Naive thymus-derived CD4-positive, alpha-beta T cell (primary cell): ENCODE results near the gene CCDC154. TPM values are rescaled to one million over a fixed set of nuclear protein-coding genes. Genes with fewer than 3 reads are reported as not detected.

Experiments used
- ATAC-seq: fragments of 150-1000 bp; cut with Tn5 transposase; 2 replicates; pipeline ENCODE4 v1.10.0; 2021; ENCODE audit warnings: mild to moderate bottlenecking, moderate library complexity
- CTCF ChIA-PET: fragments of 350-600 bp; sonication (Branson Sonifier 250); formaldehyde crosslinking; loops from one replicate; lab custom pipeline; 2021; ENCODE audit warnings: antibody characterized with exemption; lab: Charles Lee
- POLR2A ChIA-PET: fragments of 350-600 bp; sonication (Branson Sonifier 250); formaldehyde crosslinking; loops from one replicate; lab custom pipeline; 2021; ENCODE audit warnings: antibody characterized with exemption, inconsistent platforms; lab: Charles Lee
- DNase-seq, 9 donors: peaks; one replicate each; pipeline versions ENCODE4 v3.0.0 to v3.0.0-alpha.2; 2020 to 2022; ENCODE audit warnings: mixed read lengths in 1 of 9
- H3K27ac ChIP-seq: one replicate; pipeline ENCODE4 v1.7.0; 2013; ENCODE audit warnings: mild to moderate bottlenecking, low read depth, low read length, moderate library complexity
- H3K27me3 ChIP-seq, 2 donors: one replicate each; pipeline ENCODE4 v1.7.0; 2013; ENCODE audit warnings: low read length in 2 of 2, mild to moderate bottlenecking in 2 of 2, moderate library complexity in 2 of 2; ENCODE audit not compliant: control insufficient read depth in 2 of 2, insufficient read depth in 2 of 2
- H3K36me3 ChIP-seq, 3 experiments: 1 replicate in 2 of 3; 2 replicates in 1 of 3; pipeline ENCODE4 v1.7.0; 2013; ENCODE audit warnings: low read length in 3 of 3, mild to moderate bottlenecking in 3 of 3, moderate library complexity in 1 of 3; ENCODE audit not compliant: insufficient read depth in 3 of 3, control insufficient read depth in 2 of 3
- H3K4me1 ChIP-seq, 2 donors: one replicate each; pipeline ENCODE4 v1.7.0; 2013; ENCODE audit warnings: low read length in 2 of 2, mild to moderate bottlenecking in 2 of 2, moderate library complexity in 1 of 2; ENCODE audit not compliant: control insufficient read depth in 2 of 2, insufficient read depth in 2 of 2
- H3K4me3 ChIP-seq: 2 replicates; pipeline ENCODE4 v1.7.0; 2013; ENCODE audit warnings: mild to moderate bottlenecking, low read length
- H3K9me3 ChIP-seq, 3 experiments: 1 replicate in 2 of 3; 2 replicates in 1 of 3; pipeline ENCODE4 v1.7.0; 2013; ENCODE audit warnings: low read length in 3 of 3; ENCODE audit not compliant: control insufficient read depth in 2 of 3
- H3K27ac Mint-ChIP-seq, 9 donors: one replicate each; pipeline ENCODE4 v1.8.0; 2020 to 2022; ENCODE audit warnings: mixed read lengths in 9 of 9, mild to moderate bottlenecking in 8 of 9, moderate library complexity in 5 of 9, inconsistent platforms in 2 of 9
- H3K27me3 Mint-ChIP-seq, 5 donors: one replicate each; pipeline ENCODE4 v1.8.0; 2021 to 2022; ENCODE audit warnings: mixed read lengths in 5 of 5, mild to moderate bottlenecking in 1 of 5
- H3K36me3 Mint-ChIP-seq, 5 donors: one replicate each; pipeline ENCODE4 v1.8.0; 2020 to 2022; ENCODE audit warnings: mixed read lengths in 5 of 5, mild to moderate bottlenecking in 3 of 5, inconsistent platforms in 1 of 5
- H3K4me1 Mint-ChIP-seq, 7 donors: one replicate each; pipeline ENCODE4 v1.8.0; 2020 to 2022; ENCODE audit warnings: mixed read lengths in 7 of 7, mild to moderate bottlenecking in 3 of 7, inconsistent platforms in 1 of 7
- H3K4me3 Mint-ChIP-seq, 10 donors: one replicate each; pipeline ENCODE4 v1.8.0; 2020 to 2022; ENCODE audit warnings: mild to moderate bottlenecking in 10 of 10, mixed read lengths in 10 of 10, moderate library complexity in 6 of 10, inconsistent platforms in 2 of 10
- H3K9me3 Mint-ChIP-seq, 11 donors: one replicate each; pipeline ENCODE4 v1.8.0; 2020 to 2022; ENCODE audit warnings: mixed read lengths in 11 of 11, mild to moderate bottlenecking in 4 of 11, inconsistent platforms in 1 of 11, moderate library complexity in 1 of 11
- intact Hi-C, 2 donors: fragments of 100-400 bp; cut with micrococcal nuclease; formaldehyde crosslinking; loops; one replicate each; pipeline ENCODE4 v1.15.1; 2023
- polyA plus RNA-seq, 2 donors: library from polyadenylated mRNA; unstranded; fragments of 300-500 nt; fragmentation: Illumina TruSeq; gene quantifications; one replicate each; pipeline ENCODE4 v1.2.3, GENCODE V29; 2021
- total RNA-seq, 6 experiments: library from RNA in 5 of 6; stranded (reverse) in 5 of 6; gene quantifications; 1 replicate in 5 of 6; 2 replicates in 1 of 6; pipeline ENCODE4 v1.2.3 and lab custom pipeline; 2021 to 2026

Gene CCDC154
- total and polyA plus RNA-seq, 7 experiments from 2014 or later, result 3.6 to 19.1 (median 8.9) TPM; not detected in 2

- Mint-ChIP-seq H3K4me1 (peaks cover 4 to 31% (median 20%) of the 10 kb centered on the region in 7 donors), H3K36me3 (peaks cover 0 to 2% (median 0%) of the 10 kb centered on the region in 5 donors), H3K4me3 (peak overlapping the region; percentile 90 to 94 (median 92)), H3K27me3 (peaks cover 0 to 5% (median 0%) of the 10 kb centered on the region in 5 donors), H3K9me3 (no peaks in the 10 kb centered on the region), H3K27ac (peak overlapping the region; percentile 25 to 98 (median 98))
- CTCF ChIA-PET, result interaction anchor here (1.3 kb wide), 1 partner anchor 12 kb away, joined by 5 read pairs; no protein-coding TSS in a partner anchor
- Histone ChIP-seq H3K27me3 (no peaks in the 10 kb centered on the region), H3K36me3 (no peaks in the 10 kb centered on the region), H3K27ac (peak overlapping the region; percentile 95), H3K4me3 (peak overlapping the region; percentile 66), H3K4me1 (peaks cover 6 to 11% of the 10 kb centered on the region in 2 donors), H3K9me3 (no peaks in the 10 kb centered on the region)
- no peak for ATAC-seq
- intact Hi-C loops, result loop anchor here (1.0 to 10.0 kb wide), 15 partner anchors 55 to 738 kb away; partner anchors contain the start of genes CLCN7 (in 2 of the 2), JPT2 (in 2 of the 2), NUBP2 (in 2 of the 2) and SPSB3 (in 2 of the 2)
- peak in 1 of 9 donors; percentile 30 for DNase-seq
- POLR2A ChIA-PET, result interaction anchor here (0.6 to 2.3 kb wide), 16 partner anchors 7 to 1763 kb away, joined by 3 to 18 read pairs (median 5); partner anchors contain the start of genes CRAMP1, IFT140, MAPK8IP3 and NUBP2
Observed at GRCh38 chr16:1420111-1420539, 24.2 kb downstream of the CCDC154 start.

DNA sequence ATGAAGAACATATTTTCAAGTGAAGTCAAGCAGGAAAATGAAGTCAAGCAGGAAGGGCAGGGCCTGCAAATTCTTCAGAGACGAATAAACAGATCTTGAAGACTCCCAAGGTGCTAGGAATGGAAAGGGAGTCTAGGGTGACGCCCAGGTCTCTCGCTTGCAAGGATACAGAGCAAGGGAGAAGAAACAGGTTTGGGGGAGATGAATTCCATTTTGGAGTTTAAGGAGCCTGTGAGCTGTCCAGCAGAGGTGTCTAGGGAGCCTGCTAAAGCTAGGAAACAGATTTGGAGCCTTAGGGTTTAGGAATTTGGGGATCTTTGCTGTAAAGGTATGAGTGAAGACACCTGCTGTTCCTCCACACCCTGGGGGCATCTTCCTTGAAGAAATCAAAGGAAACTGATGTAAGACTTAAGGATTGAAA lies 27.8 kb downstream of the CCDC154 start:
- ChIA-PET CTCF (no interaction called here), POLR2A (no interaction called here)
- Histone ChIP-seq H3K27me3 (no peaks in the 10 kb centered on the region), H3K4me1 (peaks cover 11 to 12% of the 10 kb centered on the region in 2 donors), H3K36me3 (peaks cover 0 to 15% (median 6%) of the 10 kb centered on the region in 3 experiments), H3K4me3 (no peak overlapping the region), H3K9me3 (no peaks in the 10 kb centered on the region), H3K27ac (no peak overlapping the region)
- no peaks in the 10 kb centered on the region for H3K9me3 Mint-ChIP-seq
- ATAC-seq (no peak), DNase-seq (no peak)
- peaks cover 0 to 6% (median 3%) of the 10 kb centered on the region in 5 donors for H3K36me3 Mint-ChIP-seq
- intact Hi-C loops, result no loop called here
- H3K27me3 Mint-ChIP-seq, result peaks cover 0 to 5% (median 0%) of the 10 kb centered on the region in 5 donors
- H3K27ac Mint-ChIP-seq, result peak overlapping the region; percentile 18 to 80 (median 71)
- H3K4me1 Mint-ChIP-seq, result peaks cover 0 to 42% (median 33%) of the 10 kb centered on the region in 7 donors
- peak overlapping the region in 5 of 10 donors; percentile 12 to 77 (median 42) for H3K4me3 Mint-ChIP-seq

DNA sequence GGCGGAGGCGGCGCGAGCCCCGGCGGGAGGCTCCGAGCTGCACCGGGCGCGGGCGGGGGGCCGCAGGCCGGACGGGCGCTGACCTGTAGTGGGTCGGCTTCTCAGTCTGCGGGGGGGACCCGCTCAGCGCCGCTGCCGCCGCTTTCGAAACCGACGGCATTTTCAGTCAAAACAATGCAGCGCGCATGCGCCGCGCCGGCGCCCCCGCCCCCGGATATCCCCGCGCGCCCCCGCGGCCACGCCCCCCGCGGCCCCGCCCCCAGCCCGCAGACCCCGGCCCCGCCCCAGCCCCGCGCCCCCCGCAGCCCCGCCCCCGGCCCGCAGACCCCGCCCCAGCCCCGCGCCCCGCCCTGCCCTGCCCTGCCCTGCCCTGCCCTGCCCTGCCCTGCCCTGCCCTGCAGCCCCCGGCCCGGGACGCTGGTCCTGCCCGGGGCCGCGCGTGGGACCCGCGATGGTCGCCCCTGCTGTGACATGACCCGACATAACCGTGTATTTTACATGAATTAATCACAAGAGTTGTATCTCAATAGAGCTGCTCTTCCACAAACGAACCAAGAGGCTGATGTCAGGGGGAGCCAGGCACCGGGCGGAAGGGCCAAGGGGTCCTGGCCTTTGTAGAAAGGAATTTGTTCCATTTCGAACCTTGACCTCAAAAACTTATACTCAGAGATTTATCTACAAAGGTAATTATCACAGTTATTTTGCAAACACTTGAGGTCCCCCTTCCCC lies 29.7 kb downstream of the CCDC154 start, which contains the start of gene UNKL:
Gene UNKL (minus strand): TSS at position 173 of the 729 bp plus-strand sequence. CDS start 13 bp downstream, at position 160.
- ChIA-PET CTCF (no interaction called here), POLR2A (interaction anchor here (0.7 kb wide), 1 partner anchor 13 kb away, joined by 3 read pairs; no protein-coding TSS in a partner anchor)

GRCh38 chr16:1413684-1414531 lies 30.4 kb downstream of the CCDC154 start:
- Mint-ChIP-seq H3K36me3 (peaks cover 0 to 8% (median 3%) of the 10 kb centered on the region in 5 donors), H3K4me1 (peaks cover 0 to 33% (median 26%) of the 10 kb centered on the region in 7 donors), H3K4me3 (peak overlapping the region; percentile 75 to 91 (median 85)), H3K9me3 (no peaks in the 10 kb centered on the region), H3K27me3 (no peaks in the 10 kb centered on the region), H3K27ac (peak overlapping the region; percentile 70 to 92 (median 88))
- Histone ChIP-seq H3K4me1 (peaks cover 0 to 8% of the 10 kb centered on the region in 2 donors), H3K36me3 (peaks cover 0 to 32% (median 6%) of the 10 kb centered on the region in 3 experiments), H3K4me3 (peak overlapping the region; percentile 79), H3K27ac (peak overlapping the region; percentile 89), H3K27me3 (no peaks in the 10 kb centered on the region), H3K9me3 (no peaks in the 10 kb centered on the region)
- DNase-seq, result peak; percentile 44 to 77 (median 57)
- peak; percentile 66 for ATAC-seq
- intact Hi-C loops, result loop anchor here (1.0 to 5.0 kb wide), 6 partner anchors 7 to 199 kb away; partner anchors contain the start of genes CRAMP1 (in 1 of the 2), IFT140 (in 1 of the 2) and UBE2I (in 1 of the 2)
- POLR2A ChIA-PET, result interaction anchor here (0.7 kb wide), 1 partner anchor 12 kb away, joined by 3 read pairs; no protein-coding TSS in a partner anchor
- CTCF ChIA-PET, result no interaction called here

More for the DNA sequence above, 29.7 kb downstream of the CCDC154 start, which contains the start of gene UNKL:
- Mint-ChIP-seq H3K4me1 (peaks cover 0 to 30% (median 24%) of the 10 kb centered on the region in 7 donors), H3K4me3 (peak within 1 kb of the TSS; percentile 75 to 91 (median 85)), H3K9me3 (no peaks in the 10 kb centered on the region), H3K27ac (peak within 1 kb of the TSS; percentile 71 to 93 (median 88)), H3K27me3 (no peaks in the 10 kb centered on the region), H3K36me3 (peaks cover 0 to 8% (median 3%) of the 10 kb centered on the region in 5 donors)
- peak; percentile 70 to 84 (median 80) for DNase-seq
- Histone ChIP-seq H3K4me1 (peaks cover under 1 to 8% of the 10 kb centered on the region in 2 donors), H3K27me3 (no peaks in the 10 kb centered on the region), H3K9me3 (no peaks in the 10 kb centered on the region), H3K36me3 (peaks cover 0 to 28% (median 6%) of the 10 kb centered on the region in 3 experiments), H3K4me3 (peak within 1 kb of the TSS; percentile 79), H3K27ac (peak within 1 kb of the TSS; percentile 89)
- ATAC-seq, result peak; percentile 87
- intact Hi-C loops, result loop anchor here in 1 of 2 donors (2.0 to 5.0 kb wide), 2 partner anchors 36 to 107 kb away; partner anchors contain the start of gene UBE2I

GRCh38 chr16:1412847-1413246 lies 31.5 kb downstream of the CCDC154 start:
- H3K36me3 Mint-ChIP-seq, result peaks cover 0 to 8% (median 3%) of the 10 kb centered on the region in 5 donors
- peaks cover 0 to 43% (median 25%) of the 10 kb centered on the region in 7 donors for H3K4me1 Mint-ChIP-seq
- DNase-seq (no peak), ATAC-seq (no peak)
- H3K4me3 Mint-ChIP-seq, result peak overlapping the region; percentile 39 to 85 (median 64)
- ChIA-PET POLR2A (interaction anchor here (1.2 to 1.4 kb wide), 2 partner anchors 8 to 125 kb away, joined by 4 to 7 read pairs; partner anchors contain the start of gene UQCC4), CTCF (interaction anchor here (1.3 kb wide), 1 partner anchor 49 kb away, joined by 3 read pairs; no protein-coding TSS in a partner anchor)
- H3K4me1 ChIP-seq, result peaks cover 2 to 13% of the 10 kb centered on the region in 2 donors
- peaks cover 0 to 32% (median 6%) of the 10 kb centered on the region in 3 experiments for H3K36me3 ChIP-seq
- H3K9me3 Mint-ChIP-seq, result no peaks in the 10 kb centered on the region
- intact Hi-C loops, result loop anchor here (1.0 to 5.0 kb wide), 5 partner anchors 8 to 200 kb away; partner anchors contain the start of genes CRAMP1 (in 1 of the 2), IFT140 (in 1 of the 2) and UBE2I (in 1 of the 2)
- peak overlapping the region in 8 of 9 donors; percentile 25 to 71 (median 68) for H3K27ac Mint-ChIP-seq
- no peak overlapping the region for H3K4me3 ChIP-seq
- no peaks in the 10 kb centered on the region for H3K9me3 ChIP-seq
- no peak overlapping the region for H3K27ac ChIP-seq
- H3K27me3 Mint-ChIP-seq, result no peaks in the 10 kb centered on the region
- H3K27me3 ChIP-seq, result no peaks in the 10 kb centered on the region
